B cell (primary cell): Measurements from ENCODE around the gene HERC2. TPM values are rescaled to one million over a fixed set of nuclear protein-coding genes. Genes with fewer than 3 reads are reported as not detected.

Experiments used
- ATAC-seq: fragments of 200-7000 bp; cut with Tn5 transposase; one replicate; pipeline ENCODE4 v1.10.0; 2021; ENCODE audit warnings: low read depth, mild to moderate bottlenecking, moderate number of reproducible peaks, moderate library complexity
- CTCF ChIA-PET: fragments of 350-600 bp; sonication (Branson Sonifier 250); formaldehyde crosslinking; loops from one replicate; lab custom pipeline; 2021; ENCODE audit warnings: antibody characterized with exemption, inconsistent platforms; lab: Charles Lee
- POLR2A ChIA-PET: fragments of 350-600 bp; sonication (Branson Sonifier 250); formaldehyde crosslinking; loops from one replicate; lab custom pipeline; 2021; ENCODE audit warnings: antibody characterized with exemption; lab: Charles Lee
- DNase-seq: peaks from one replicate; pipeline ENCODE4 v3.0.0; 2013
- H2AFZ ChIP-seq: 2 replicates; pipeline ENCODE4 v1.6.1; 2012; ENCODE audit warnings: mild to moderate bottlenecking, low read depth, low read length; ENCODE audit not compliant: insufficient read depth, poor library complexity, severe bottlenecking
- H3K27ac ChIP-seq, 2 donors: 1 replicate in 1 of 2; 2 replicates in 1 of 2; pipeline ENCODE4 v1.5.1; 2012 to 2013; ENCODE audit warnings: low read length in 2 of 2, mild to moderate bottlenecking in 2 of 2, moderate library complexity in 1 of 2
- H3K27me3 ChIP-seq, 4 experiments: fragments of 200-600 bp in 1 of 4; sonication (generic) in 1 of 4; replicated peaks in 1 of 4; 1 replicate in 2 of 4; 2 replicates in 2 of 4; pipeline versions ENCODE4 v1.6.1 to v1.7.0; 2013 to 2016; ENCODE audit warnings: low read length in 3 of 4, mild to moderate bottlenecking in 2 of 4, mixed read lengths in 1 of 4, moderate library complexity in 1 of 4; ENCODE audit not compliant: insufficient read depth in 4 of 4, control insufficient read depth in 3 of 4; ENCODE audit errors: control extremely low read depth in 1 of 4
- H3K36me3 ChIP-seq, 2 experiments: replicated peaks in 1 of 2; 1 replicate in 1 of 2; 2 replicates in 1 of 2; pipeline versions ENCODE4 v1.6.1 to v1.7.1; 2013; ENCODE audit warnings: low read length in 1 of 2; ENCODE audit not compliant: insufficient read depth in 2 of 2, control insufficient read depth in 1 of 2; ENCODE audit errors: control extremely low read depth in 1 of 2, extremely low read depth in 1 of 2
- H3K4me1 ChIP-seq, 2 donors: fragments of 200-600 bp in 1 of 2; sonication (generic) in 1 of 2; 1 replicate in 1 of 2; 2 replicates in 1 of 2; pipeline versions ENCODE4 v1.5.1 to v1.6.1; 2013 to 2017; ENCODE audit warnings: low read length in 2 of 2; ENCODE audit not compliant: control insufficient read depth in 2 of 2, insufficient read depth in 2 of 2
- H3K4me2 ChIP-seq: replicated peaks from 2 replicates; pipeline ENCODE3; 2012; ENCODE audit warnings: mild to moderate bottlenecking, low read depth, low read length; ENCODE audit not compliant: poor library complexity, severe bottlenecking
- H3K4me3 ChIP-seq, 5 experiments: fragments of 200-600 bp in 1 of 5; sonication (generic) in 1 of 5; 1 replicate in 3 of 5; 2 replicates in 2 of 5; pipeline versions ENCODE4 v1.5.1 to v1.7.0; 2011 to 2016; ENCODE audit warnings: low read length in 4 of 5, mild to moderate bottlenecking in 4 of 5, low read depth in 2 of 5, control low read depth in 1 of 5, moderate library complexity in 1 of 5; ENCODE audit not compliant: insufficient read depth in 1 of 5; ENCODE audit errors: control extremely low read depth in 1 of 5, extremely low read depth in 1 of 5
- H3K79me2 ChIP-seq: fragments of 200-600 bp; sonication (generic); one replicate; pipeline ENCODE4 v1.6.0; 2016; ENCODE audit warnings: low read length; ENCODE audit not compliant: control insufficient read depth, insufficient read depth
- H3K9ac ChIP-seq: fragments of 200-600 bp; sonication (generic); 2 replicates; pipeline ENCODE4 v1.6.1; 2017; ENCODE audit warnings: mild to moderate bottlenecking, low read length, moderate library complexity
- H3K9me3 ChIP-seq, 3 donors: one replicate each; pipeline versions ENCODE4 v1.6.1 to v1.7.1; 2013; ENCODE audit warnings: low read length in 2 of 3; ENCODE audit not compliant: control insufficient read depth in 2 of 3, insufficient read depth in 1 of 3; ENCODE audit errors: control extremely low read depth in 1 of 3
- H4K20me1 ChIP-seq: 2 replicates; pipeline ENCODE4 v1.6.0; 2012; ENCODE audit warnings: mild to moderate bottlenecking, low read length; ENCODE audit not compliant: insufficient read depth, control insufficient read depth, poor library complexity, severe bottlenecking
- H3K27ac Mint-ChIP-seq: one replicate; pipeline ENCODE4 v1.8.0; 2021; ENCODE audit warnings: mixed read lengths
- H3K27me3 Mint-ChIP-seq: one replicate; pipeline ENCODE4 v1.8.0; 2021; ENCODE audit warnings: mixed read lengths
- H3K4me1 Mint-ChIP-seq: one replicate; pipeline ENCODE4 v1.8.0; 2021; ENCODE audit warnings: mixed read lengths
- H3K4me3 Mint-ChIP-seq: one replicate; pipeline ENCODE4 v1.8.0; 2021; ENCODE audit warnings: mixed read lengths
- H3K9me3 Mint-ChIP-seq: one replicate; pipeline ENCODE4 v1.8.0; 2022; ENCODE audit warnings: mixed read lengths; ENCODE audit not compliant: insufficient read depth
- CTCF ChIP-seq: fragments of 200-600 bp; IDR thresholded peaks from one replicate; pipeline ENCODE4 v1.8.0; 2022; ENCODE audit warnings: antibody characterized with exemption, mild to moderate bottlenecking
- EZH2 ChIP-seq: IDR thresholded peaks from 2 replicates; pipeline ENCODE4 v1.6.1; 2012; ENCODE audit warnings: borderline replicate concordance, low read depth, mild to moderate bottlenecking, moderate library complexity, low read length; ENCODE audit not compliant: insufficient read depth, poor library complexity, severe bottlenecking
- WGBS: methylation state at CpG from one replicate; pipeline ENCODE4 v1.1.5; 2013; ENCODE audit warnings: missing lambda C conversion rate; ENCODE audit not compliant: insufficient coverage; 5-methylcytosine and 5-hydroxymethylcytosine counted together
- intact Hi-C: fragments of 100-400 bp; cut with micrococcal nuclease; formaldehyde crosslinking; loops from one replicate; pipeline ENCODE4 v1.10.0; 2022
- polyA plus RNA-seq: library from polyadenylated mRNA; depleted of rRNA; stranded (reverse); fragments of >200 nt; gene quantifications from 2 replicates; pipeline ENCODE4 v1.2.3, GENCODE V29; 2012
- total RNA-seq, 2 donors: library from RNA; stranded (reverse); fragments of 120-200 nt in 1 of 2; gene quantifications; 1 replicate in 1 of 2; 2 replicates in 1 of 2; pipeline versions ENCODE4 v1.2.3 to v1.2.4, GENCODE V29; 2013 to 2022

Gene HERC2
- total and polyA plus RNA-seq, 2 donors (not counting 1 experiment from before 2014, with no cell fraction given) = 31.0 to 52.7 TPM

DNA sequence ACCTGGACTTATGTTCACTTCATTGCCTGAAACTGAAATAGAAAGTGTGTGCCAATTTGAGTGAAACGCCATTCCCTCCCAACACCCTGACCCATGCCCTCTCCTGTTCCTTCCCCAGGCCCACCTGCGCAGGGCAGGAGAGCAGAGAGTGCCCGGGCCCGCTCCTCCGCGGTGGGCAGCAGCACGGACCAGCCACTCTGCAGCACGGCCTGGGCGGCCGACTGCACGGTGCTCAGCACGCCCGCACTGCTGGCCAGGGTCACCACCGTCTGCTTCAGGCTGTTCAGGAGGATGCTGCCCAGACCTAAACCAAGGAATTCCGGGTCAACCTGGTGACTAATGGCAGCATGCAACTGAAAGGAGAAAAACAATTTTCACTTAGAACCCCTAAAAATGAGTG, 66.0 kb downstream of the HERC2 start:
- H4K20me1 ChIP-seq = no peaks in the 10 kb centered on the region
- CTCF ChIA-PET = no interaction called here
- H3K9me3 ChIP-seq = no peaks in the 10 kb centered on the region
- Mint-ChIP-seq H3K4me3 (no peak overlapping the region), H3K4me1 (no peaks in the 10 kb centered on the region), H3K9me3 (no peaks in the 10 kb centered on the region), H3K27me3 (no peaks in the 10 kb centered on the region), H3K27ac (no peak overlapping the region)
- H3K9ac ChIP-seq = no peak overlapping the region
- H2AFZ ChIP-seq = no peak overlapping the region
- peaks cover 2% of the 10 kb centered on the region for H3K79me2 ChIP-seq
- intact Hi-C loops = no loop called here
- peaks cover 4 to 41% of the 10 kb centered on the region in 2 experiments for H3K36me3 ChIP-seq
- POLR2A ChIA-PET = no interaction called here
- TF ChIP-seq EZH2 (no peak), CTCF (no peak)
- H3K4me2 ChIP-seq = no peak overlapping the region
- H3K4me3 ChIP-seq = no peak overlapping the region
- ATAC-seq (no peak), DNase-seq (no peak)
- no peaks in the 10 kb centered on the region for H3K4me1 ChIP-seq
- no peak overlapping the region for H3K27ac ChIP-seq
- H3K27me3 ChIP-seq = no peaks in the 10 kb centered on the region
- 98% methylated on average over 13 of the region's 15 CpGs for WGBS

- DNase-seq (no peak), ATAC-seq (no peak)
- H4K20me1 ChIP-seq = no peaks in the 10 kb centered on the region
- Mint-ChIP-seq H3K4me1 (no peaks in the 10 kb centered on the region), H3K4me3 (no peak overlapping the region), H3K27ac (no peak overlapping the region), H3K27me3 (no peaks in the 10 kb centered on the region), H3K9me3 (peaks cover 3% of the 10 kb centered on the region)
- H3K4me2 ChIP-seq = no peak overlapping the region
- intact Hi-C loops = no loop called here
- CTCF ChIA-PET = no interaction called here
- H3K36me3 ChIP-seq = peaks cover 12 to 43% of the 10 kb centered on the region in 2 experiments
- no peak overlapping the region for H2AFZ ChIP-seq
- no peaks in the 10 kb centered on the region for H3K4me1 ChIP-seq
- POLR2A ChIA-PET = no interaction called here
- no peaks in the 10 kb centered on the region for H3K27me3 ChIP-seq
- H3K79me2 ChIP-seq = no peaks in the 10 kb centered on the region
- TF ChIP-seq CTCF (no peak), EZH2 (no peak)
- 94% methylated on average over 3 of the region's 6 CpGs for WGBS
- peaks cover 0 to 10% (median 0%) of the 10 kb centered on the region in 3 donors for H3K9me3 ChIP-seq
- H3K4me3 ChIP-seq = no peak overlapping the region
- no peak overlapping the region for H3K9ac ChIP-seq
- H3K27ac ChIP-seq = no peak overlapping the region
Observed at GRCh38 chr15:28252831-28253230, 69.1 kb downstream of the HERC2 start.
